GM10266 (cell line): ENCODE data around the gene BCL3.
"Not testable (repeated sequence)": the region's sequence is repeated elsewhere in the genome, so short reads cannot be mapped to it uniquely, and the experiment has no call there.

ENCODE experiments used
- DNase-seq: peaks from one replicate; pipeline ENCODE4 v3.0.0; 2012; ENCODE audit errors: extremely low spot score
- CTCF ChIP-seq: IDR thresholded peaks from 2 replicates; pipeline ENCODE4 v1.5.1; 2012; ENCODE audit warnings: mild to moderate bottlenecking, low read depth; ENCODE audit not compliant: control insufficient read depth, insufficient read depth; ENCODE audit errors: missing control alignments

The BCL3 gene

GRCh38 chr19:44772959-44773358 is 24.5 kb downstream of the BCL3 start:
- no peak for TF ChIP-seq CTCF
- no peak for DNase-seq

GRCh38 chr19:44775676-44776240 is 27.2 kb downstream of the BCL3 start:
- no peak for DNase-seq
- TF ChIP-seq CTCF = no peak

- no peak for TF ChIP-seq CTCF
- DNase-seq = no peak
These were observed 28.0 kb downstream of the BCL3 start for GRCh38 chr19:44776402-44777096.

- no peak for DNase-seq
- no peak for TF ChIP-seq CTCF
These were observed 29.3 kb downstream of the BCL3 start, which contains the start of gene CBLC for GRCh38 chr19:44777715-44778347. TSS of gene CBLC (plus strand) at chr19:44777890. CDS start at chr19:44777932, 42 bp downstream.

- DNase-seq = no peak
- TF ChIP-seq CTCF = no peak
These were observed 30.6 kb downstream of the BCL3 start for GRCh38 chr19:44779150-44779549.

GRCh38 chr19:44781694-44782093 is 33.2 kb downstream of the BCL3 start:
- DNase-seq = not testable (repeated sequence)

- DNase-seq = no peak
- TF ChIP-seq CTCF = no peak
These were observed 34.2 kb downstream of the BCL3 start for GRCh38 chr19:44782729-44783128.
